Mesodermal cell (in vitro differentiated cells): ENCODE data around the gene EFEMP1. TPM values are rescaled to one million over a fixed set of nuclear protein-coding genes. Genes with fewer than 3 reads are reported as not detected.

Source experiments
- H3K27ac ChIP-seq: 2 replicates; pipeline ENCODE4 v1.7.0; 2013; ENCODE audit warnings: mild to moderate bottlenecking, low read depth, low read length, moderate library complexity; ENCODE audit not compliant: severe bottlenecking
- H3K36me3 ChIP-seq: 2 replicates; pipeline ENCODE4 v1.7.1; 2013; ENCODE audit warnings: mild to moderate bottlenecking, low read length, moderate library complexity; ENCODE audit not compliant: control insufficient read depth, insufficient read depth
- H3K4me1 ChIP-seq: one replicate; pipeline ENCODE4 v1.7.1; 2013; ENCODE audit warnings: mild to moderate bottlenecking, low read length; ENCODE audit not compliant: insufficient read depth, control insufficient read depth, poor library complexity, severe bottlenecking
- H3K4me3 ChIP-seq: 2 replicates; pipeline ENCODE4 v1.7.0; 2013; ENCODE audit warnings: low read length, control low read depth, mild to moderate bottlenecking; ENCODE audit not compliant: insufficient read depth, poor library complexity, severe bottlenecking; ENCODE audit errors: extremely low read depth
- H3K9me3 ChIP-seq: 2 replicates; pipeline ENCODE4 v1.7.1; 2013; ENCODE audit warnings: mild to moderate bottlenecking, low read length, moderate library complexity; ENCODE audit not compliant: control insufficient read depth
- WGBS, 2 experiments: methylation state at CpG; one replicate each; pipeline ENCODE4 v1.1.5; 2013; ENCODE audit warnings: missing lambda C conversion rate in 2 of 2; ENCODE audit not compliant: insufficient coverage in 2 of 2; 5-methylcytosine and 5-hydroxymethylcytosine counted together
- polyA plus RNA-seq, 2 experiments: library from polyadenylated mRNA; stranded (reverse); fragments of 50-300 nt; gene quantifications; one replicate each; pipeline ENCODE4 v1.2.3, GENCODE V29; 2013

The EFEMP1 gene
- 12.9 TPM for polyA plus RNA-seq (2013, experiment 1 of 2)
- 13.2 TPM for polyA plus RNA-seq (2013, experiment 2 of 2)

GRCh38 chr2:55923091-55923981, at the start of gene EFEMP1:
Gene EFEMP1 (minus strand): TSS chr2:55923782. CDS start chr2:55922440, 1,342 bp downstream.
- 0 to 1% methylated on average over 43 to 44 of the region's 70 CpGs for WGBS, 2 experiments
- Histone ChIP-seq H3K9me3 (no peaks in the 10 kb centered on the region), H3K27ac (no peak within 1 kb of the TSS), H3K4me1 (no peaks in the 10 kb centered on the region), H3K4me3 (peak within 1 kb of the TSS; percentile 47), H3K36me3 (no peaks in the 10 kb centered on the region)

GRCh38 chr2:55970500-55970899, 46.9 kb upstream of the EFEMP1 start:
- Histone ChIP-seq H3K4me1 (no peaks in the 10 kb centered on the region), H3K9me3 (no peaks in the 10 kb centered on the region), H3K27ac (no peak overlapping the region), H3K36me3 (no peaks in the 10 kb centered on the region), H3K4me3 (no peak overlapping the region)
- 100% methylated on average over 1 of the region's 2 CpGs; no CpG with 5 or more reads in 1 of the 2 experiments for WGBS, 2 experiments

GRCh38 chr2:55968941-55969340, 45.4 kb upstream of the EFEMP1 start:
- no CpG with 5 or more reads among the region's 1 CpG for WGBS, 2 experiments
- Histone ChIP-seq H3K4me1 (no peaks in the 10 kb centered on the region), H3K4me3 (no peak overlapping the region), H3K27ac (no peak overlapping the region), H3K9me3 (no peaks in the 10 kb centered on the region), H3K36me3 (no peaks in the 10 kb centered on the region)

GRCh38 chr2:55966401-55967118, 43.0 kb upstream of the EFEMP1 start:
- Histone ChIP-seq H3K27ac (no peak overlapping the region), H3K4me3 (no peak overlapping the region), H3K36me3 (no peaks in the 10 kb centered on the region), H3K9me3 (no peaks in the 10 kb centered on the region), H3K4me1 (no peaks in the 10 kb centered on the region)
- 86 to 100% methylated on average over 1 to 4 of the region's 6 CpGs for WGBS, 2 experiments

- H3K4me3 ChIP-seq = no peak overlapping the region
- no peaks in the 10 kb centered on the region for H3K36me3 ChIP-seq
- WGBS, 2 experiments = 100% methylated on average over 1 of the region's 3 CpGs; no CpG with 5 or more reads in 1 of the 2 experiments
- no peak overlapping the region for H3K27ac ChIP-seq
- H3K9me3 ChIP-seq = no peaks in the 10 kb centered on the region
- H3K4me1 ChIP-seq = no peaks in the 10 kb centered on the region
Measured at GRCh38 chr2:55965966-55966365, 42.4 kb upstream of the EFEMP1 start.

- 40% methylated on average over 1 of the region's 2 CpGs; no CpG with 5 or more reads in 1 of the 2 experiments for WGBS, 2 experiments
- H3K9me3 ChIP-seq = no peaks in the 10 kb centered on the region
- H3K4me3 ChIP-seq = no peak overlapping the region
- H3K4me1 ChIP-seq = no peaks in the 10 kb centered on the region
- no peak overlapping the region for H3K27ac ChIP-seq
- no peaks in the 10 kb centered on the region for H3K36me3 ChIP-seq
Measured at GRCh38 chr2:55965276-55965675, 41.7 kb upstream of the EFEMP1 start.

- Histone ChIP-seq H3K9me3 (no peaks in the 10 kb centered on the region), H3K4me3 (no peak overlapping the region), H3K27ac (no peak overlapping the region), H3K36me3 (no peaks in the 10 kb centered on the region), H3K4me1 (no peaks in the 10 kb centered on the region)
- WGBS, 2 experiments = 80% methylated on average over 2 of the region's 3 CpGs; no CpG with 5 or more reads in 1 of the 2 experiments
Measured at GRCh38 chr2:55962915-55963314, 39.3 kb upstream of the EFEMP1 start.

GRCh38 chr2:55961318-55961911, 37.8 kb upstream of the EFEMP1 start:
- Histone ChIP-seq H3K27ac (no peak overlapping the region), H3K4me3 (no peak overlapping the region), H3K4me1 (no peaks in the 10 kb centered on the region), H3K9me3 (no peaks in the 10 kb centered on the region), H3K36me3 (no peaks in the 10 kb centered on the region)
- WGBS, 2 experiments = 50% methylated on average over 1 of the region's 3 CpGs; no CpG with 5 or more reads in 1 of the 2 experiments

- Histone ChIP-seq H3K9me3 (no peaks in the 10 kb centered on the region), H3K4me3 (no peak overlapping the region), H3K4me1 (no peaks in the 10 kb centered on the region), H3K36me3 (no peaks in the 10 kb centered on the region), H3K27ac (no peak overlapping the region)
- 78 to 100% methylated on average over 1 of the region's 1 CpG for WGBS, 2 experiments
Measured at GRCh38 chr2:55958756-55959155, 35.2 kb upstream of the EFEMP1 start.

GRCh38 chr2:55957142-55957541, 33.6 kb upstream of the EFEMP1 start:
- Histone ChIP-seq H3K4me3 (no peak overlapping the region), H3K27ac (no peak overlapping the region), H3K36me3 (no peaks in the 10 kb centered on the region), H3K4me1 (no peaks in the 10 kb centered on the region), H3K9me3 (no peaks in the 10 kb centered on the region)
- WGBS, 2 experiments = 100% methylated on average over 1 of the region's 3 CpGs; no CpG with 5 or more reads in 1 of the 2 experiments
